Measurements from ENCODE around the gene CNOT1. TPM values are rescaled to one million over a fixed set of nuclear protein-coding genes. Genes with fewer than 3 reads are reported as not detected.

CNOT1 gene
- total RNA-seq, 1 donor from 2014 or later, result 266 TPM

- no peak overlapping the region for H3K27ac Mint-ChIP-seq
- DNase-seq (no peak), ATAC-seq (ENCODE audit: low read depth) (no peak)
- ChIA-PET POLR2A (no interaction called here), CTCF (interaction anchor here (1.3 kb wide), 1 partner anchor 101 kb away, joined by 4 read pairs; no protein-coding TSS in a partner anchor)
- intact Hi-C loops (cut with micrococcal nuclease), result no loop called here
- TF ChIP-seq, protein P1, sequence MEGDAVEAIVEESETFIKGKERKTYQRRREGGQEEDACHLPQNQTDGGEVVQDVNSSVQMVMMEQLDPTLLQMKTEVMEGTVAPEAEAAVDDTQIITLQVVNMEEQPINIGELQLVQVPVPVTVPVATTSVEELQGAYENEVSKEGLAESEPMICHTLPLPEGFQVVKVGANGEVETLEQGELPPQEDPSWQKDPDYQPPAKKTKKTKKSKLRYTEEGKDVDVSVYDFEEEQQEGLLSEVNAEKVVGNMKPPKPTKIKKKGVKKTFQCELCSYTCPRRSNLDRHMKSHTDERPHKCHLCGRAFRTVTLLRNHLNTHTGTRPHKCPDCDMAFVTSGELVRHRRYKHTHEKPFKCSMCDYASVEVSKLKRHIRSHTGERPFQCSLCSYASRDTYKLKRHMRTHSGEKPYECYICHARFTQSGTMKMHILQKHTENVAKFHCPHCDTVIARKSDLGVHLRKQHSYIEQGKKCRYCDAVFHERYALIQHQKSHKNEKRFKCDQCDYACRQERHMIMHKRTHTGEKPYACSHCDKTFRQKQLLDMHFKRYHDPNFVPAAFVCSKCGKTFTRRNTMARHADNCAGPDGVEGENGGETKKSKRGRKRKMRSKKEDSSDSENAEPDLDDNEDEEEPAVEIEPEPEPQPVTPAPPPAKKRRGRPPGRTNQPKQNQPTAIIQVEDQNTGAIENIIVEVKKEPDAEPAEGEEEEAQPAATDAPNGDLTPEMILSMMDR (IDR thresholded peaks at IDR 0.05), result no peak
- no peaks in the 10 kb centered on the region for H3K36me3 Mint-ChIP-seq (ENCODE audit: low read depth)
- no peak overlapping the region for H3K4me3 Mint-ChIP-seq
- H3K27me3 Mint-ChIP-seq, result peaks cover 4% of the 10 kb centered on the region
- H3K9me3 Mint-ChIP-seq, result no peaks in the 10 kb centered on the region
- peaks cover 5% of the 10 kb centered on the region for H3K4me1 Mint-ChIP-seq
These were observed 25.6 kb upstream of the CNOT1 start for GRCh38 chr16:58655215-58655596.

- H3K4me3 Mint-ChIP-seq, result no peak overlapping the region
- no peak for ATAC-seq (ENCODE audit: low read depth)
- TF ChIP-seq, protein P1 (IDR thresholded peaks at IDR 0.05), result no peak
- H3K9me3 Mint-ChIP-seq, result no peaks in the 10 kb centered on the region
- DNase-seq, result no peak
- intact Hi-C loops (cut with micrococcal nuclease), result no loop called here
- ChIA-PET CTCF (interaction anchor here (1.3 kb wide), 1 partner anchor 102 kb away, joined by 4 read pairs; no protein-coding TSS in a partner anchor), POLR2A (no interaction called here)
- peaks cover 5% of the 10 kb centered on the region for H3K4me1 Mint-ChIP-seq
- no peaks in the 10 kb centered on the region for H3K36me3 Mint-ChIP-seq (ENCODE audit: low read depth)
- peaks cover 4% of the 10 kb centered on the region for H3K27me3 Mint-ChIP-seq
- no peak overlapping the region for H3K27ac Mint-ChIP-seq
These were observed 25.1 kb upstream of the CNOT1 start for GRCh38 chr16:58654560-58655214.

- no peak overlapping the region for H3K4me3 Mint-ChIP-seq
- peaks cover 4% of the 10 kb centered on the region for H3K27me3 Mint-ChIP-seq
- CTCF ChIA-PET, result no interaction called here
- intact Hi-C loops (cut with micrococcal nuclease), result no loop called here
- no peaks in the 10 kb centered on the region for H3K9me3 Mint-ChIP-seq
- POLR2A ChIA-PET, result no interaction called here
- H3K4me1 Mint-ChIP-seq, result peaks cover 5% of the 10 kb centered on the region
- TF ChIP-seq, protein P1 (IDR thresholded peaks at IDR 0.05), result no peak
- ATAC-seq (ENCODE audit: low read depth) (no peak), DNase-seq (no peak)
- H3K27ac Mint-ChIP-seq, result no peak overlapping the region
- no peaks in the 10 kb centered on the region for H3K36me3 Mint-ChIP-seq (ENCODE audit: low read depth)
These were observed 23.1 kb upstream of the CNOT1 start for GRCh38 chr16:58652741-58653140.

DNA sequence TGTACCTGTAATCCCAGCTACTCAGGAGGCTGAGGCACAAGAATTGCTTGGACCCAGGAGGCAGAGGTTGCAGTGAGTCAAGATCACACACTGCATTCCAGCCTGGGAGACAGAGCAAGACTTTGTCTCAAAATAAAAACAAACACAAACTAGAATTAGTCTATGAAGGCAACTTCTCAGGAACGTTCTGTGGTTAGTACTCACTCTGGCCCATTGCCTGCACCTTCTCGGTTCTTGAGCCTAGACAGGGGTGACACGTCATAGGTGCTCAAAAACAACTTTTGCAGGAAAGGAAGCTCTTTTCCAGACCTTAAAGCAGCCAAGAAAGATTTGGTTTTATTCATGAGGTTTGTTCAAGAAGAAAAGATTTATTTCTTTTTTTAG, 22.3 kb upstream of the CNOT1 start:
- DNase-seq (no peak), ATAC-seq (ENCODE audit: low read depth) (no peak)
- no peak overlapping the region for H3K27ac Mint-ChIP-seq
- H3K4me1 Mint-ChIP-seq, result peaks cover 5% of the 10 kb centered on the region
- H3K27me3 Mint-ChIP-seq, result peaks cover 4% of the 10 kb centered on the region
- POLR2A ChIA-PET, result no interaction called here
- no peak overlapping the region for H3K4me3 Mint-ChIP-seq
- no peaks in the 10 kb centered on the region for H3K36me3 Mint-ChIP-seq (ENCODE audit: low read depth)
- intact Hi-C loops (cut with micrococcal nuclease), result no loop called here
- TF ChIP-seq, protein P1 (IDR thresholded peaks at IDR 0.05), result no peak
- H3K9me3 Mint-ChIP-seq, result no peaks in the 10 kb centered on the region
- CTCF ChIA-PET, result interaction anchor here (2.1 kb wide), 1 partner anchor 9 kb away, joined by 6 read pairs; no protein-coding TSS in a partner anchor

- intact Hi-C loops (cut with micrococcal nuclease), result no loop called here
- Mint-ChIP-seq H3K27ac (no peak overlapping the region), H3K36me3 (ENCODE audit: low read depth) (no peaks in the 10 kb centered on the region), H3K4me3 (no peak overlapping the region), H3K4me1 (peaks cover 5% of the 10 kb centered on the region), H3K27me3 (peaks cover 4% of the 10 kb centered on the region), H3K9me3 (no peaks in the 10 kb centered on the region)
- ATAC-seq (ENCODE audit: low read depth) (no peak), DNase-seq (no peak)
- CTCF ChIA-PET, result no interaction called here
- TF ChIP-seq, protein P1 (IDR thresholded peaks at IDR 0.05), result no peak
- POLR2A ChIA-PET, result no interaction called here
These were observed 20.1 kb upstream of the CNOT1 start for GRCh38 chr16:58649707-58650106.
